Measurements from ENCODE around the gene PHLPP1. TPM values are rescaled to one million over a fixed set of nuclear protein-coding genes. Genes with fewer than 3 reads are reported as not detected.

PHLPP1 gene
- total and polyA plus RNA-seq, 2 of the 13 experiments (the other 11 are each of a cell fraction or from before 2014, with no cell fraction given) = 9.8 to 18.5 TPM

DNA sequence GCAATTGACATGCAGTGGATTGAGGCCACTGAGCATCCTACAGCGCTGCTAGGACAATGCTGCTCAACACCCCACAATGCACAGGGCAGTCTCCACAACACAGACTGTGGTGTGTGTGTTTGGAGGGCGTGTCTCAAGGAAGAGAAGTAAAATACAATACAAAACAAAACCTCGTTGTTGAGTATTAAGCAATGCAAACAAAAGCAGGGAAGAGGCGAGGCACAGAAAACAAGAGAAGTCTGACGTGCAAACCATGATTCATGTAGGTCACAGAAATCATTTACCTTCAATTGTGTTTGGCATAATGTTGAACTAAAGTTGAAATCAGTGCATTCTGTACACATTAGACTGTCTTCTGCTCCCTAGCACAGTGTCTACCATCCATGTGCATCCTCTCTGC lies 260.9 kb downstream of the PHLPP1 start (continued):
- no peak for TF ChIP-seq IKZF1 (IDR thresholded peaks at IDR 0.05)
- no peak for TF ChIP-seq ZSCAN12 (CRISPR knock-in tag; IDR thresholded peaks at IDR 0.05)
- no peak for TF ChIP-seq RBAK (CRISPR knock-in tag; IDR thresholded peaks at IDR 0.05)
- TF ChIP-seq CEBPG (CRISPR knock-in tag; IDR thresholded peaks at IDR 0.05) = no peak
- TF ChIP-seq ZNF543 (CRISPR knock-in tag; IDR thresholded peaks at IDR 0.05) = no peak
- TF ChIP-seq MIXL1 (CRISPR knock-in tag; IDR thresholded peaks at IDR 0.05) = no peak
- no peak for TF ChIP-seq MTF2 (CRISPR knock-in tag; IDR thresholded peaks at IDR 0.05; ENCODE audit: borderline replicate concordance)

GRCh38 chr18:62977512-62977911 lies 262.2 kb downstream of the PHLPP1 start:
- WGBS (ENCODE audit: low lambda C conversion rate) = 98% methylated on average over 4 of the region's 4 CpGs
- Histone ChIP-seq H3K36me3 (replicated peaks in 1 of 2; ENCODE audit: control insufficient read depth in 1 of 2, insufficient read depth in 2 of 2, low read length in 2 of 2) (peaks cover 32 to 78% of the 10 kb centered on the region in 2 experiments), H3K4me1 (ENCODE audit: insufficient read depth, low read length) (no peaks in the 10 kb centered on the region), H2AFZ (ENCODE audit: low read length) (no peak overlapping the region), H3K27ac (ENCODE audit: extremely low read length, insufficient read depth, low read length) (no peak overlapping the region), H3K4me2 (ENCODE audit: low read depth, low read length) (no peak overlapping the region), H3K79me2 (ENCODE audit: insufficient read depth, low read length) (no peaks in the 10 kb centered on the region), H3K27me3 (ENCODE audit: control insufficient read depth in 1 of 2, insufficient read depth in 2 of 2, low read length in 2 of 2) (no peaks in the 10 kb centered on the region), H3K9me3 (ENCODE audit: low read length) (no peaks in the 10 kb centered on the region), H3K9ac (ENCODE audit: insufficient read depth, low read depth, low read length) (no peak overlapping the region), H4K20me1 (ENCODE audit: insufficient read depth, low read length) (no peaks in the 10 kb centered on the region), H3K4me3 (replicated peaks in 1 of 3; ENCODE audit: insufficient read depth in 1 of 3, low read depth in 2 of 3, low read length in 3 of 3) (no peak overlapping the region)
- no TSS peak for BruUV-seq (replicated peaks)
- ATAC-seq = no peak
- ChIA-PET POLR2A (no interaction called here), CTCF (ENCODE audit: low intra/inter-chr PET ratio, low total read pairs) (no interaction called here)
- in situ Hi-C loops (cut with HindIII; ENCODE audit: extremely low pct_ligation_motif_present, low pct_unique_long_range_greater_than_20kb) = loop anchor here (25.0 kb wide), 1 partner anchor 365 kb away; no protein-coding TSS in a partner anchor
- intact Hi-C loops (cut with micrococcal nuclease; ENCODE audit: unreplicated experiment) = no loop called here
- DNase-seq (ENCODE audit: low spot score) = no peak
- no peak for FAIRE-seq
- TF ChIP-seq NFATC3 (CRISPR knock-in tag; IDR thresholded peaks at IDR 0.05) (no peak), PTBP1 (IDR thresholded peaks at IDR 0.05; ENCODE audit: low read depth, low read length, poor library complexity, severe bottlenecking) (no peak), ZKSCAN1 (IDR thresholded peaks at IDR 0.05; ENCODE audit: low read length) (no peak), TRIM22 (IDR thresholded peaks at IDR 0.05) (no peak), CCDC6 (CRISPR knock-in tag; IDR thresholded peaks at IDR 0.05) (no peak), GZF1 (CRISPR knock-in tag; IDR thresholded peaks at IDR 0.05) (no peak), ZFX (CRISPR knock-in tag; IDR thresholded peaks at IDR 0.05; ENCODE audit: low read depth) (no peak), GATAD1 (CRISPR knock-in tag; IDR thresholded peaks at IDR 0.05) (no peak), ZFP36 (IDR thresholded peaks at IDR 0.05; ENCODE audit: borderline replicate concordance, low read depth, low read length, partially characterized antibody) (no peak), KAT8 (CRISPR knock-in tag; IDR thresholded peaks at IDR 0.05) (no peak), GATA4 (IDR thresholded peaks at IDR 0.05; ENCODE audit: borderline replicate concordance, low read depth) (no peak), ISX (CRISPR knock-in tag; conservative IDR thresholded peaks at IDR 0.05) (no peak)
- TF ChIP-seq, protein P1, sequence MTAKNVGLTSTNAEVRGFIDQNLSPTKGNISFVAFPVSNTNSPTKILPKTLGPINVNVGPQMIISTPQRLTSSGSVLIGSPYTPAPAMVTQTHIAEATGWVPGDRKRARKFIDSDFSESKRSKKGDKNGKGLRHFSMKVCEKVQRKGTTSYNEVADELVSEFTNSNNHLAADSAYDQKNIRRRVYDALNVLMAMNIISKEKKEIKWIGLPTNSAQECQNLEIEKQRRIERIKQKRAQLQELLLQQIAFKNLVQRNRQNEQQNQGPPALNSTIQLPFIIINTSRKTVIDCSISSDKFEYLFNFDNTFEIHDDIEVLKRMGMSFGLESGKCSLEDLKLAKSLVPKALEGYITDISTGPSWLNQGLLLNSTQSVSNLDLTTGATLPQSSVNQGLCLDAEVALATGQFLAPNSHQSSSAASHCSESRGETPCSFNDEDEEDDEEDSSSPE (CRISPR knock-in tag; IDR thresholded peaks at IDR 0.05) = no peak
